Measurements from ENCODE around the gene DNAJB6.

DNAJB6 gene

GRCh38 chr7:157409149-157409752 lies 72.4 kb downstream of the DNAJB6 start:
- no peak for TF ChIP-seq POU6F1 (CRISPR knock-in tag; IDR thresholded peaks at IDR 0.05; ENCODE audit: borderline replicate concordance, low read depth)
- ATAC-seq = peak; percentile 17

GRCh38 chr7:157409753-157410727 lies 73.2 kb downstream of the DNAJB6 start:
- TF ChIP-seq TOX (CRISPR knock-in tag; IDR thresholded peaks at IDR 0.05; ENCODE audit: borderline replicate concordance) = no peak
- no peak for TF ChIP-seq ZFP3 (CRISPR knock-in tag; IDR thresholded peaks at IDR 0.05)
- TF ChIP-seq PPARA (CRISPR knock-in tag; IDR thresholded peaks at IDR 0.05; ENCODE audit: borderline replicate concordance) = no peak
- TF ChIP-seq POU6F1 (CRISPR knock-in tag; IDR thresholded peaks at IDR 0.05; ENCODE audit: borderline replicate concordance, low read depth) = no peak
- TF ChIP-seq PATZ1 (CRISPR knock-in tag; IDR thresholded peaks at IDR 0.05; ENCODE audit: borderline replicate concordance) = no peak

DNA sequence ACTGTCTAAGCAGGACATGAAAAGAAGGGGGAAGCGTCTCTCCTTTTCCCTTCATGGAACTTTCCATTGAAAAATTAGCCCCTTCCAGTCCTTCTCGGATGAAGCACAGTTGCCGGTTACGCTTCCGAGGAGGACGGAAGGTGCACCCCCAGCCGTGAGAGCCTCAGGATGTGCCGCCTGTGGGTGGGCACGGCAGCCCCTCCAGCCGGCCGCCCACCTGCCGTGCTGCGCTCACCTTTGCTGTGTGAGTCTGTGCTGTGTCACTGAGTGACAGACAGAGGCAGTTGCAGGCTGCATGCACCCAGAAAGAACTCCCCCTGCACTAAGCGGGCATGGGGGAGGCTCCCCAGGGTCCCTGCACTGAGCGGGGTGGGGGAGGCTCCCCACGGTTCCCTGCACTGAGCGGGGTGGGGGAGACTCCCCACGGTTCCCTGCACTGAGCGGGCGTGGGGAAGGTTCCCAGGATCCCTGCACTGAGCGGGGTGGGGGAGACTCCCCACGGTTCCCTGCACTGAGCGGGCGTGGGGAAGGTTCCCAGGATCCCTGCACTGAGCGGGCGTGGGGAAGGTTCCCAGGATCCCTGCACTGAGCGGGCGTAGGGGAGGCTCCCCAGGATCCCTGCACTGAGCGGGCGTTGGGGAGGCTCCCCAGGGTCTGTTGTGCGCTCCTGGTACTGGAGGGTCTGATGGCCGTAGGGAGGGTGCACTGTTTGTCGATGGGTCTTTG lies 74.2 kb downstream of the DNAJB6 start:
- no peak for ATAC-seq
- TF ChIP-seq ZFP30 (CRISPR knock-in tag; IDR thresholded peaks at IDR 0.05) (no peak), ZNF70 (CRISPR knock-in tag; IDR thresholded peaks at IDR 0.05) (no peak), OSR1 (CRISPR knock-in tag; IDR thresholded peaks at IDR 0.05) (no peak), ZNF8 (CRISPR knock-in tag; IDR thresholded peaks at IDR 0.05) (no peak), PATZ1 (CRISPR knock-in tag; IDR thresholded peaks at IDR 0.05; ENCODE audit: borderline replicate concordance) (no peak), ARNTL (CRISPR knock-in tag; IDR thresholded peaks at IDR 0.05; ENCODE audit: borderline replicate concordance, low read depth) (no peak), ISL1 (CRISPR knock-in tag; IDR thresholded peaks at IDR 0.05) (no peak), TCF4 (CRISPR knock-in tag; IDR thresholded peaks at IDR 0.05; ENCODE audit: borderline replicate concordance) (no peak), CSDC2 (CRISPR knock-in tag; IDR thresholded peaks at IDR 0.05) (no peak), ZC3H10 (CRISPR knock-in tag; IDR thresholded peaks at IDR 0.05) (no peak), POU6F1 (CRISPR knock-in tag; IDR thresholded peaks at IDR 0.05; ENCODE audit: borderline replicate concordance, low read depth) (no peak), ZNF565 (CRISPR knock-in tag; conservative IDR thresholded peaks at IDR 0.05; ENCODE audit: low read depth) (no peak), TOX (CRISPR knock-in tag; IDR thresholded peaks at IDR 0.05; ENCODE audit: borderline replicate concordance) (no peak), BACH2 (CRISPR knock-in tag; IDR thresholded peaks at IDR 0.05; ENCODE audit: borderline replicate concordance) (no peak)
- TF ChIP-seq, protein P1, sequence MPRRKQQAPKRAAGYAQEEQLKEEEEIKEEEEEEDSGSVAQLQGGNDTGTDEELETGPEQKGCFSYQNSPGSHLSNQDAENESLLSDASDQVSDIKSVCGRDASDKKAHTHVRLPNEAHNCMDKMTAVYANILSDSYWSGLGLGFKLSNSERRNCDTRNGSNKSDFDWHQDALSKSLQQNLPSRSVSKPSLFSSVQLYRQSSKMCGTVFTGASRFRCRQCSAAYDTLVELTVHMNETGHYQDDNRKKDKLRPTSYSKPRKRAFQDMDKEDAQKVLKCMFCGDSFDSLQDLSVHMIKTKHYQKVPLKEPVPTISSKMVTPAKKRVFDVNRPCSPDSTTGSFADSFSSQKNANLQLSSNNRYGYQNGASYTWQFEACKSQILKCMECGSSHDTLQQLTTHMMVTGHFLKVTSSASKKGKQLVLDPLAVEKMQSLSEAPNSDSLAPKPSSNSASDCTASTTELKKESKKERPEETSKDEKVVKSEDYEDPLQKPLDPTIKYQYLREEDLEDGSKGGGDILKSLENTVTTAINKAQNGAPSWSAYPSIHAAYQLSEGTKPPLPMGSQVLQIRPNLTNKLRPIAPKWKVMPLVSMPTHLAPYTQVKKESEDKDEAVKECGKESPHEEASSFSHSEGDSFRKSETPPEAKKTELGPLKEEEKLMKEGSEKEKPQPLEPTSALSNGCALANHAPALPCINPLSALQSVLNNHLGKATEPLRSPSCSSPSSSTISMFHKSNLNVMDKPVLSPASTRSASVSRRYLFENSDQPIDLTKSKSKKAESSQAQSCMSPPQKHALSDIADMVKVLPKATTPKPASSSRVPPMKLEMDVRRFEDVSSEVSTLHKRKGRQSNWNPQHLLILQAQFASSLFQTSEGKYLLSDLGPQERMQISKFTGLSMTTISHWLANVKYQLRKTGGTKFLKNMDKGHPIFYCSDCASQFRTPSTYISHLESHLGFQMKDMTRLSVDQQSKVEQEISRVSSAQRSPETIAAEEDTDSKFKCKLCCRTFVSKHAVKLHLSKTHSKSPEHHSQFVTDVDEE (CRISPR knock-in tag; IDR thresholded peaks at IDR 0.05) = no peak
- TF ChIP-seq, protein P2, sequence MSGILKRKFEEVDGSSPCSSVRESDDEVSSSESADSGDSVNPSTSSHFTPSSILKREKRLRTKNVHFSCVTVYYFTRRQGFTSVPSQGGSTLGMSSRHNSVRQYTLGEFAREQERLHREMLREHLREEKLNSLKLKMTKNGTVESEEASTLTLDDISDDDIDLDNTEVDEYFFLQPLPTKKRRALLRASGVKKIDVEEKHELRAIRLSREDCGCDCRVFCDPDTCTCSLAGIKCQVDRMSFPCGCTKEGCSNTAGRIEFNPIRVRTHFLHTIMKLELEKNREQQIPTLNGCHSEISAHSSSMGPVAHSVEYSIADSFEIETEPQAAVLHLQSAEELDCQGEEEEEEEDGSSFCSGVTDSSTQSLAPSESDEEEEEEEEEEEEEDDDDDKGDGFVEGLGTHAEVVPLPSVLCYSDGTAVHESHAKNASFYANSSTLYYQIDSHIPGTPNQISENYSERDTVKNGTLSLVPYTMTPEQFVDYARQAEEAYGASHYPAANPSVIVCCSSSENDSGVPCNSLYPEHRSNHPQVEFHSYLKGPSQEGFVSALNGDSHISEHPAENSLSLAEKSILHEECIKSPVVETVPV (CRISPR knock-in tag; IDR thresholded peaks at IDR 0.05) = no peak

More at GRCh38 chr7:157409753-157410727, 73.2 kb downstream of the DNAJB6 start:
- ATAC-seq = no peak

All from SK-N-SH treated with all-trans-retinoic acid at 6 μM for 48 hours (cell line).